Loucy (cell line): Measurements from ENCODE around the gene ARHGEF16.

Experiments used
- EZH2phosphoT487 ChIP-seq: fragments of 200-600 bp; IDR thresholded peaks from 2 replicates; pipeline ENCODE4 v1.6.1; 2018; ENCODE audit warnings: antibody characterized with exemption, mild to moderate bottlenecking, moderate library complexity, borderline replicate concordance
- TF ChIP-seq, protein P1 (sequence below): fragments of 200-600 bp; sonication (generic); conservative IDR thresholded peaks from 2 replicates; pipeline ENCODE4 v1.5.1; 2014; ENCODE audit warnings: mild to moderate bottlenecking, antibody characterized with exemption, low read length

DNA sequence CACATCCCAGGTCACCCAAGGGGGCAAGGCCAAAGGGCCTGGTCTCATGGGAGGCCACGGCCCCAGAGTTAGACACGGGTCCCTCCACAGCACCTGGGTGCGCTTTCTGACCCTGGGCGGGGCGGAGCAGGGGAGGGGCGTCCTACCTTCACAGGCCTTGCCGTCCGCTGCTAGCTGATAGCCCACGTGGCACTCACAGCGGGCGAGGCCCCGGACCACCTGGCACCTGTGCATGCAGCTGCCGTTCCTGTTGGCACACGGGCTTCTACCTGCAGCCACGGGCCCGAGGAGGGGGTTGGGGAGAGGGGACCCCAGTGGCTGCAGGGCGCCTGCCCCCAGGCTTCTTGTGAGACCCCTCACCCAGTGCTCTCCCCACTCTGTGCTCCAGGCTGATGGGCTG is 59.9 kb downstream of the ARHGEF16 start:
- TF ChIP-seq, protein P1, sequence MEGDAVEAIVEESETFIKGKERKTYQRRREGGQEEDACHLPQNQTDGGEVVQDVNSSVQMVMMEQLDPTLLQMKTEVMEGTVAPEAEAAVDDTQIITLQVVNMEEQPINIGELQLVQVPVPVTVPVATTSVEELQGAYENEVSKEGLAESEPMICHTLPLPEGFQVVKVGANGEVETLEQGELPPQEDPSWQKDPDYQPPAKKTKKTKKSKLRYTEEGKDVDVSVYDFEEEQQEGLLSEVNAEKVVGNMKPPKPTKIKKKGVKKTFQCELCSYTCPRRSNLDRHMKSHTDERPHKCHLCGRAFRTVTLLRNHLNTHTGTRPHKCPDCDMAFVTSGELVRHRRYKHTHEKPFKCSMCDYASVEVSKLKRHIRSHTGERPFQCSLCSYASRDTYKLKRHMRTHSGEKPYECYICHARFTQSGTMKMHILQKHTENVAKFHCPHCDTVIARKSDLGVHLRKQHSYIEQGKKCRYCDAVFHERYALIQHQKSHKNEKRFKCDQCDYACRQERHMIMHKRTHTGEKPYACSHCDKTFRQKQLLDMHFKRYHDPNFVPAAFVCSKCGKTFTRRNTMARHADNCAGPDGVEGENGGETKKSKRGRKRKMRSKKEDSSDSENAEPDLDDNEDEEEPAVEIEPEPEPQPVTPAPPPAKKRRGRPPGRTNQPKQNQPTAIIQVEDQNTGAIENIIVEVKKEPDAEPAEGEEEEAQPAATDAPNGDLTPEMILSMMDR: no peak
- no peak for TF ChIP-seq EZH2phosphoT487
